SU-DHL-6 (cell line): ENCODE results near the gene KCNK16.

Experiments used
- CTCF ChIP-seq: fragments of 200-600 bp; sonication (generic); IDR thresholded peaks from one replicate; pipeline ENCODE4 v1.5.1; 2017; ENCODE audit warnings: antibody characterized with exemption, mild to moderate bottlenecking, low read length, moderate library complexity; ENCODE audit not compliant: insufficient read depth, poor library complexity, severe bottlenecking
- EZH2phosphoT487 ChIP-seq: fragments of 200-600 bp; sonication (generic), shearing (Covaris generic); conservative IDR thresholded peaks from 2 replicates; pipeline ENCODE4 v1.6.1; 2018; ENCODE audit warnings: mild to moderate bottlenecking, antibody characterized with exemption, low read length, moderate library complexity, mixed read lengths

- TF ChIP-seq CTCF (no peak), EZH2phosphoT487 (no peak)
Measured at GRCh38 chr6:39357998-39358686, 35.6 kb upstream of the KCNK16 start.
